Effector memory CD8-positive, alpha-beta T cell (primary cell): ENCODE measurements around the gene SYTL3.
"Not testable (repeated sequence)": the region's sequence is repeated elsewhere in the genome, so short reads cannot be mapped to it uniquely, and the experiment has no call there.

Experiments
- ATAC-seq: fragments of 150-1000 bp; cut with Tn5 transposase; replicated peaks from 2 replicates; pipeline ENCODE4 v1.10.0; 2021; ENCODE audit warnings: mild to moderate bottlenecking, moderate library complexity
- DNase-seq, 3 experiments: peaks; one replicate each; pipeline ENCODE4 v3.0.0; 2021
- H3K27ac Mint-ChIP-seq, 2 donors: one replicate each; pipeline ENCODE4 v1.8.0; 2022; ENCODE audit warnings: mild to moderate bottlenecking in 2 of 2, mixed read lengths in 2 of 2, moderate library complexity in 2 of 2
- H3K27me3 Mint-ChIP-seq, 2 donors: one replicate each; pipeline ENCODE4 v1.8.0; 2022; ENCODE audit warnings: mixed read lengths in 2 of 2
- H3K36me3 Mint-ChIP-seq: one replicate; pipeline ENCODE4 v1.8.0; 2022; ENCODE audit warnings: mild to moderate bottlenecking, moderate library complexity, mixed read lengths; ENCODE audit not compliant: insufficient read depth
- H3K4me1 Mint-ChIP-seq, 2 donors: one replicate each; pipeline ENCODE4 v1.8.0; 2022; ENCODE audit warnings: low read depth in 2 of 2, mixed read lengths in 2 of 2
- H3K4me3 Mint-ChIP-seq, 2 donors: one replicate each; pipeline ENCODE4 v1.8.0; 2022; ENCODE audit warnings: mild to moderate bottlenecking in 2 of 2, mixed read lengths in 2 of 2, moderate library complexity in 2 of 2
- H3K9me3 Mint-ChIP-seq, 2 donors: one replicate each; pipeline ENCODE4 v1.8.0; 2022; ENCODE audit warnings: mixed read lengths in 2 of 2

The SYTL3 gene

GRCh38 chr6:158611541-158612370 is 38.1 kb upstream of the SYTL3 start:
- Mint-ChIP-seq H3K36me3 (peaks cover 57% of the 10 kb centered on the region), H3K27ac (peak overlapping the region; percentile 34 to 59)
- no peak for DNase-seq

GRCh38 chr6:158614606-158615005 is 35.2 kb upstream of the SYTL3 start:
- peaks cover 46% of the 10 kb centered on the region for H3K36me3 Mint-ChIP-seq
- H3K27me3 Mint-ChIP-seq, H3K9me3 Mint-ChIP-seq: not testable (repeated sequence)

More at GRCh38 chr6:158611541-158612370, 38.1 kb upstream of the SYTL3 start:
- H3K9me3 Mint-ChIP-seq, result no peaks in the 10 kb centered on the region
- no peak for ATAC-seq
- H3K4me1 Mint-ChIP-seq, result peaks cover 4 to 11% of the 10 kb centered on the region in 2 donors
- no peak overlapping the region for H3K4me3 Mint-ChIP-seq
- no peaks in the 10 kb centered on the region for H3K27me3 Mint-ChIP-seq

GRCh38 chr6:158618289-158618688 is 31.6 kb upstream of the SYTL3 start:
- H3K27me3 Mint-ChIP-seq, ATAC-seq, H3K4me3 Mint-ChIP-seq, H3K9me3 Mint-ChIP-seq, DNase-seq: not testable (repeated sequence)
- H3K4me1 Mint-ChIP-seq, result peaks cover 30 to 45% of the 10 kb centered on the region in 2 donors
- peaks cover 42% of the 10 kb centered on the region for H3K36me3 Mint-ChIP-seq
- H3K27ac Mint-ChIP-seq, result peak overlapping the region; percentile 62 to 90

More at GRCh38 chr6:158614606-158615005, 35.2 kb upstream of the SYTL3 start:
- peak overlapping the region in 1 of 2 donors; percentile 35 for H3K27ac Mint-ChIP-seq
- not testable (repeated sequence) for ATAC-seq, DNase-seq, H3K4me3 Mint-ChIP-seq
- peaks cover 23 to 34% of the 10 kb centered on the region in 2 donors for H3K4me1 Mint-ChIP-seq

- ATAC-seq, result no peak
- no peaks in the 10 kb centered on the region for H3K27me3 Mint-ChIP-seq
- H3K36me3 Mint-ChIP-seq, result peaks cover 56% of the 10 kb centered on the region
Observed at GRCh38 chr6:158619922-158620801, 29.7 kb upstream of the SYTL3 start.

GRCh38 chr6:158620963-158621693 is 28.7 kb upstream of the SYTL3 start:
- no peaks in the 10 kb centered on the region for H3K27me3 Mint-ChIP-seq
- ATAC-seq (no peak), DNase-seq (no peak)
- peaks cover 66% of the 10 kb centered on the region for H3K36me3 Mint-ChIP-seq
- H3K27ac Mint-ChIP-seq, result peak overlapping the region; percentile 62 to 90
- H3K4me1 Mint-ChIP-seq, result peaks cover 34 to 44% of the 10 kb centered on the region in 2 donors
- no peak overlapping the region for H3K4me3 Mint-ChIP-seq
- H3K9me3 Mint-ChIP-seq, result no peaks in the 10 kb centered on the region

More at GRCh38 chr6:158619922-158620801, 29.7 kb upstream of the SYTL3 start:
- Mint-ChIP-seq H3K4me3 (no peak overlapping the region), H3K4me1 (peaks cover 30 to 43% of the 10 kb centered on the region in 2 donors), H3K27ac (peak overlapping the region; percentile 62 to 90), H3K9me3 (no peaks in the 10 kb centered on the region)
- DNase-seq, result no peak

- Mint-ChIP-seq H3K27ac (peak overlapping the region; percentile 62 to 90), H3K4me1 (peaks cover 38 to 45% of the 10 kb centered on the region in 2 donors), H3K4me3 (no peak overlapping the region), H3K9me3 (no peaks in the 10 kb centered on the region), H3K36me3 (peaks cover 73% of the 10 kb centered on the region), H3K27me3 (no peaks in the 10 kb centered on the region)
- no peak for DNase-seq
- ATAC-seq, result no peak
Observed at GRCh38 chr6:158621694-158622544, 27.9 kb upstream of the SYTL3 start.

- Mint-ChIP-seq H3K27ac (peak overlapping the region; percentile 42 to 62), H3K9me3 (no peaks in the 10 kb centered on the region), H3K4me3 (no peak overlapping the region), H3K27me3 (no peaks in the 10 kb centered on the region), H3K36me3 (peaks cover 80% of the 10 kb centered on the region), H3K4me1 (peaks cover 38 to 44% of the 10 kb centered on the region in 2 donors)
- ATAC-seq, result no peak
- no peak for DNase-seq
Observed at GRCh38 chr6:158622545-158623190, 27.2 kb upstream of the SYTL3 start.

GRCh38 chr6:158624684-158625682 is 24.9 kb upstream of the SYTL3 start:
- Mint-ChIP-seq H3K27ac (peak overlapping the region in 1 of 2 donors; percentile 80), H3K36me3 (peaks cover 73% of the 10 kb centered on the region), H3K4me1 (peaks cover 27 to 38% of the 10 kb centered on the region in 2 donors), H3K4me3 (no peak overlapping the region), H3K9me3 (no peaks in the 10 kb centered on the region), H3K27me3 (no peaks in the 10 kb centered on the region)
- DNase-seq (no peak), ATAC-seq (no peak)

GRCh38 chr6:158625881-158626305 is 24.0 kb upstream of the SYTL3 start:
- no peaks in the 10 kb centered on the region for H3K9me3 Mint-ChIP-seq
- DNase-seq (no peak), ATAC-seq (no peak)
- H3K27ac Mint-ChIP-seq, result peak overlapping the region; percentile 80 to 93
- peaks cover 78% of the 10 kb centered on the region for H3K36me3 Mint-ChIP-seq
- H3K27me3 Mint-ChIP-seq, result no peaks in the 10 kb centered on the region
- peaks cover 22 to 30% of the 10 kb centered on the region in 2 donors for H3K4me1 Mint-ChIP-seq
- no peak overlapping the region for H3K4me3 Mint-ChIP-seq

- no peak overlapping the region for H3K4me3 Mint-ChIP-seq
- H3K36me3 Mint-ChIP-seq, result peaks cover 82% of the 10 kb centered on the region
- DNase-seq (no peak), ATAC-seq (no peak)
- no peaks in the 10 kb centered on the region for H3K9me3 Mint-ChIP-seq
- H3K4me1 Mint-ChIP-seq, result peaks cover 28 to 35% of the 10 kb centered on the region in 2 donors
- H3K27me3 Mint-ChIP-seq, result no peaks in the 10 kb centered on the region
- peak overlapping the region; percentile 80 to 93 for H3K27ac Mint-ChIP-seq
Observed at GRCh38 chr6:158626360-158627167, 23.3 kb upstream of the SYTL3 start.
